ENCODE results near the gene HDGFL2. TPM values are rescaled to one million over a fixed set of nuclear protein-coding genes. Genes with fewer than 3 reads are reported as not detected.

The HDGFL2 gene
- total and polyA plus RNA-seq, 4 donors: 3.4 to 15.7 (median 14.1) TPM

DNA sequence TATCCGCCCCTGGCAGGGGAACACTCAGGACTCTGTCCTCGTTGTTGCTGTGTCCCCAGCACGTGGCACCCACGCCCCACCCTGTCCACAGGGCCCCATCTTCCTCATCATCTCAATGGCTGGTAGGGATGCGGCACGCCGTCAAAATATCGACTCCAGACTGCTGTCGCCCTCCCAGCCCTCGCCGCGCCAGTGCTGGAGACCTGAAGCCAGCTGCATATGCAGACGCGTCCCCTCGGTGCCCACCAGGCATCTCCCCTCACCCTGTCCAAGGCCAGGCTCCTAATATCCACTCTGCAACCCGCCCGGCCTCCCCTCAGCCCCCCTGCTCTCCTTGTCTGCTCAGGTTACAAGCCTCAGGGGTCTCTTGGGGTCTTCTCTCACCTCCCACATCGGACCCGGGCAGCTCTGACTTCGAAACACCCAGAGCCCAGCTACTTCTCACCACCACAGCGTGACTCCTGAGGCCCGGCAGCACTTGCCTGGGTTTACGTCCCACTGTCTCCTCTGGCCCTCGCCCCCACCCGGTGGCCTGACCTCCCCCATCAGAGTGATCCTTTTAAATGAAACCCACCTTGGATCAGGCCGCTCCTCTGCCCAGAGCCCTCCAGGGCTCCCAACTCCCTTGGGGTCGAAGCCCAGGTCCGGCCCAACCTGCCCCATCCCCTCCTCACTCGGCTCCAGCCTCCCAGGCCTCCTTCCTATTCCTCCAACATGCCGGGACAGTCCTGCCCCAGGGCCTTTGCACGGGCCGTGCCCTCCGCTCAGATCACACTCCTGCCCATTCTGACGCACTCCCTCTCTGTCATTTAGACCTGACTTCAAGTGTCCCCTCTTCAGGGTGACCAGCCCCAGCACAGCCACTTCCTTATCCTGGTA, 33.7 kb downstream of the HDGFL2 start:
- Histone ChIP-seq H3K4me3 (ENCODE audit: low read depth in 1 of 3, low read length in 3 of 3) (no peak overlapping the region), H3K27ac (ENCODE audit: low read depth in 1 of 2, low read length in 2 of 2) (no peak overlapping the region), H3K27me3 (ENCODE audit: control insufficient read depth in 4 of 4, insufficient read depth in 4 of 4, low read length in 3 of 4) (no peaks in the 10 kb centered on the region), H3K36me3 (ENCODE audit: control insufficient read depth in 4 of 4, insufficient read depth in 3 of 4, low read depth in 1 of 4, low read length in 3 of 4) (peaks cover 12 to 78% (median 23%) of the 10 kb centered on the region in 4 donors), H3K9me3 (ENCODE audit: control insufficient read depth in 4 of 4, low read length in 3 of 4) (no peaks in the 10 kb centered on the region), H3K9ac (ENCODE audit: low read depth in 1 of 2, low read length in 2 of 2) (no peak overlapping the region), H3K4me1 (ENCODE audit: control insufficient read depth in 4 of 4, insufficient read depth in 4 of 4, low read length in 3 of 4) (no peaks in the 10 kb centered on the region)
- 96% methylated on average over 34 of the region's 34 CpGs for WGBS
- TF ChIP-seq EGR1 (IDR thresholded peaks at IDR 0.05; ENCODE audit: low read depth in 2 of 2): no peak
- DNase-seq (ENCODE audit: low spot score): no peak

DNA sequence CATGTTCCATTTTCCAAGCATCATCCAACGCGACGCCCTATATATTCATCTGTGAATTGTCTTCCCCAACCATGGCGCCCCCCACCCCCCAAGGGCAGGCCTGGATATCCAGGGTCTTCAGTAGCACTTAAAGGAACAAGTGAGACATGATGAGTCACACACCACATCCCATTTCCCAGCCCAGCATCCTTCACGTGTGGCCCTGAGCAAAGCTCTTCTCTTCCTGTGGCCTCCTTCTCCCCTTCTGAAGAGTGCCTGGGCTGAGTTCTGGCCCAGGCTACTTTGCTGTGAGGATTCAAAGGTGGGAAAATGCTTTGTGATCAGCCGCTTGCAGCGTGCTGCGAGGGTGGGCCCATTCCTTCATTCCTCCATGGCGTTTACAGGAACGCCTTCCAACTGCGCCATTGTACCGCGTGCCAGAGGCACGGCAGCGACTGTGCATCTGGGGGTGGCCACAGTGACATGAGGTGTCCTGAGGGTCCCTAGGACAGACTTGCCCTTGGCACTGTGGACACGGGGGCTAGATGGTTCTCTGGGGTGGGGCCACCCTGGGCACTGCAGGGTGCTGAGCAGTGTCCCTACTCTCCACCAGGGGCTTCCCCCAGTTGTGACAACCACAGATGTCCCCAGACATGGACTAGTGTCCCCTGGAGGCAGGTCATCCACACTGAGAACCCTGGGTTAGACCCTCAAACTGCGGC, 34.5 kb downstream of the HDGFL2 start:
- H3K36me3 ChIP-seq (ENCODE audit: control insufficient read depth in 4 of 4, insufficient read depth in 3 of 4, low read depth in 1 of 4, low read length in 3 of 4): peaks cover 9 to 75% (median 22%) of the 10 kb centered on the region in 4 donors
- no peaks in the 10 kb centered on the region for H3K4me1 ChIP-seq (ENCODE audit: control insufficient read depth in 4 of 4, insufficient read depth in 4 of 4, low read length in 3 of 4)
- no peak overlapping the region for H3K4me3 ChIP-seq (ENCODE audit: low read depth in 1 of 3, low read length in 3 of 3)
- H3K9ac ChIP-seq (ENCODE audit: low read depth in 1 of 2, low read length in 2 of 2): no peak overlapping the region
- H3K27me3 ChIP-seq (ENCODE audit: control insufficient read depth in 4 of 4, insufficient read depth in 4 of 4, low read length in 3 of 4): no peaks in the 10 kb centered on the region
- H3K27ac ChIP-seq (ENCODE audit: low read depth in 1 of 2, low read length in 2 of 2): no peak overlapping the region
- DNase-seq (ENCODE audit: low spot score): no peak
- TF ChIP-seq HNF4A (conservative IDR thresholded peaks at IDR 0.05) (no peak), YY1 (IDR thresholded peaks at IDR 0.05) (no peak), EGR1 (IDR thresholded peaks at IDR 0.05; ENCODE audit: low read depth in 2 of 2) (no peak)
- TF ChIP-seq, protein P1, sequence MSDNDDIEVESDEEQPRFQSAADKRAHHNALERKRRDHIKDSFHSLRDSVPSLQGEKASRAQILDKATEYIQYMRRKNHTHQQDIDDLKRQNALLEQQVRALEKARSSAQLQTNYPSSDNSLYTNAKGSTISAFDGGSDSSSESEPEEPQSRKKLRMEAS (IDR thresholded peaks at IDR 0.05): no peak
- TF ChIP-seq, protein P2, sequence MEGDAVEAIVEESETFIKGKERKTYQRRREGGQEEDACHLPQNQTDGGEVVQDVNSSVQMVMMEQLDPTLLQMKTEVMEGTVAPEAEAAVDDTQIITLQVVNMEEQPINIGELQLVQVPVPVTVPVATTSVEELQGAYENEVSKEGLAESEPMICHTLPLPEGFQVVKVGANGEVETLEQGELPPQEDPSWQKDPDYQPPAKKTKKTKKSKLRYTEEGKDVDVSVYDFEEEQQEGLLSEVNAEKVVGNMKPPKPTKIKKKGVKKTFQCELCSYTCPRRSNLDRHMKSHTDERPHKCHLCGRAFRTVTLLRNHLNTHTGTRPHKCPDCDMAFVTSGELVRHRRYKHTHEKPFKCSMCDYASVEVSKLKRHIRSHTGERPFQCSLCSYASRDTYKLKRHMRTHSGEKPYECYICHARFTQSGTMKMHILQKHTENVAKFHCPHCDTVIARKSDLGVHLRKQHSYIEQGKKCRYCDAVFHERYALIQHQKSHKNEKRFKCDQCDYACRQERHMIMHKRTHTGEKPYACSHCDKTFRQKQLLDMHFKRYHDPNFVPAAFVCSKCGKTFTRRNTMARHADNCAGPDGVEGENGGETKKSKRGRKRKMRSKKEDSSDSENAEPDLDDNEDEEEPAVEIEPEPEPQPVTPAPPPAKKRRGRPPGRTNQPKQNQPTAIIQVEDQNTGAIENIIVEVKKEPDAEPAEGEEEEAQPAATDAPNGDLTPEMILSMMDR (IDR thresholded peaks at IDR 0.05; ENCODE audit: low read depth, low read length, missing input control): no peak
- TF ChIP-seq, protein P3, sequence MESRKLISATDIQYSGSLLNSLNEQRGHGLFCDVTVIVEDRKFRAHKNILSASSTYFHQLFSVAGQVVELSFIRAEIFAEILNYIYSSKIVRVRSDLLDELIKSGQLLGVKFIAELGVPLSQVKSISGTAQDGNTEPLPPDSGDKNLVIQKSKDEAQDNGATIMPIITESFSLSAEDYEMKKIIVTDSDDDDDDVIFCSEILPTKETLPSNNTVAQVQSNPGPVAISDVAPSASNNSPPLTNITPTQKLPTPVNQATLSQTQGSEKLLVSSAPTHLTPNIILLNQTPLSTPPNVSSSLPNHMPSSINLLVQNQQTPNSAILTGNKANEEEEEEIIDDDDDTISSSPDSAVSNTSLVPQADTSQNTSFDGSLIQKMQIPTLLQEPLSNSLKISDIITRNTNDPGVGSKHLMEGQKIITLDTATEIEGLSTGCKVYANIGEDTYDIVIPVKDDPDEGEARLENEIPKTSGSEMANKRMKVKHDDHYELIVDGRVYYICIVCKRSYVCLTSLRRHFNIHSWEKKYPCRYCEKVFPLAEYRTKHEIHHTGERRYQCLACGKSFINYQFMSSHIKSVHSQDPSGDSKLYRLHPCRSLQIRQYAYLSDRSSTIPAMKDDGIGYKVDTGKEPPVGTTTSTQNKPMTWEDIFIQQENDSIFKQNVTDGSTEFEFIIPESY (IDR thresholded peaks at IDR 0.05): no peak
- WGBS: 94% methylated on average over 17 of the region's 17 CpGs
- no peaks in the 10 kb centered on the region for H3K9me3 ChIP-seq (ENCODE audit: control insufficient read depth in 4 of 4, low read length in 3 of 4)

DNA sequence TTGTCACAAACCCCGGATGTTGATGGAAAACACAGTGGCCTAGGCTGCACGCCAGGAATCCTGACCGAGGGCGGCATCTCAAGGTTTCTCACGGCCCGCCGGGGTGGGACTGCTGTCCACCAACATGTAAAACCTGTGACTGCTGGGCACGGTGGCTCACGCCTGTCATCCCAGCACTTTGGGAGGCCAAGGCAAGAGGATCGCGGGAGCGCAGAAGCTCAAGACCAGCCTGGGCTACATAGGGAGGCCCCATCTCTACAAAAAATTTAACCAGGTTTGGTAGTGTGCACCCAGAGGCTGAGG, 35.0 kb downstream of the HDGFL2 start:
- WGBS: 88% methylated on average over 12 of the region's 12 CpGs
- no peaks in the 10 kb centered on the region for H3K27me3 ChIP-seq (ENCODE audit: control insufficient read depth in 4 of 4, insufficient read depth in 4 of 4, low read length in 3 of 4)
- DNase-seq (ENCODE audit: low spot score): no peak
- no peak overlapping the region for H3K27ac ChIP-seq (ENCODE audit: low read depth in 1 of 2, low read length in 2 of 2)
- H3K36me3 ChIP-seq (ENCODE audit: control insufficient read depth in 4 of 4, insufficient read depth in 3 of 4, low read depth in 1 of 4, low read length in 3 of 4): peaks cover 8 to 75% (median 20%) of the 10 kb centered on the region in 4 donors
- no peak overlapping the region for H3K9ac ChIP-seq (ENCODE audit: low read depth in 1 of 2, low read length in 2 of 2)
- no peak overlapping the region for H3K4me3 ChIP-seq (ENCODE audit: low read depth in 1 of 3, low read length in 3 of 3)
- no peaks in the 10 kb centered on the region for H3K4me1 ChIP-seq (ENCODE audit: control insufficient read depth in 4 of 4, insufficient read depth in 4 of 4, low read length in 3 of 4)
- TF ChIP-seq, protein P3 (IDR thresholded peaks at IDR 0.05): no peak
- TF ChIP-seq EGR1 (IDR thresholded peaks at IDR 0.05; ENCODE audit: low read depth in 2 of 2) (no peak), RAD21 (IDR thresholded peaks at IDR 0.05) (no peak), FOXA2 (IDR thresholded peaks at IDR 0.05) (no peak), FOXA1 (IDR thresholded peaks at IDR 0.05) (no peak), SP1 (IDR thresholded peaks at IDR 0.05) (no peak), GABPA (IDR thresholded peaks at IDR 0.05 in 1 of 2, conservative IDR thresholded peaks at IDR 0.05 in 1 of 2) (no peak), JUND (IDR thresholded peaks at IDR 0.05) (no peak)
- TF ChIP-seq, protein P2 (IDR thresholded peaks at IDR 0.05; ENCODE audit: low read depth, low read length, missing input control): no peak
- TF ChIP-seq, protein P1 (IDR thresholded peaks at IDR 0.05): no peak
- no peaks in the 10 kb centered on the region for H3K9me3 ChIP-seq (ENCODE audit: control insufficient read depth in 4 of 4, low read length in 3 of 4)

All from liver (tissue), 9 donors.